Measurements from ENCODE around the gene TVP23C.
A peak's percentile ranks its signal among the peaks of the same experiment; 100 is the strongest.

TVP23C gene

GRCh38 chr17:15501793-15502192 lies 61.5 kb downstream of the TVP23C start:
- no peak for TF ChIP-seq RARB (CRISPR knock-in tag; IDR thresholded peaks at IDR 0.05)
- TF ChIP-seq PATZ1 (CRISPR knock-in tag; IDR thresholded peaks at IDR 0.05; ENCODE audit: borderline replicate concordance), result no peak
- TF ChIP-seq ARNTL (CRISPR knock-in tag; IDR thresholded peaks at IDR 0.05; ENCODE audit: borderline replicate concordance, low read depth), result no peak
- TF ChIP-seq ZNF8 (CRISPR knock-in tag; IDR thresholded peaks at IDR 0.05), result no peak
- TF ChIP-seq TOX (CRISPR knock-in tag; IDR thresholded peaks at IDR 0.05; ENCODE audit: borderline replicate concordance), result no peak
- no peak for TF ChIP-seq ZFP3 (CRISPR knock-in tag; IDR thresholded peaks at IDR 0.05)
- no peak for TF ChIP-seq BACH2 (CRISPR knock-in tag; IDR thresholded peaks at IDR 0.05; ENCODE audit: borderline replicate concordance)
- TF ChIP-seq ISL1 (CRISPR knock-in tag; IDR thresholded peaks at IDR 0.05), result no peak
- TF ChIP-seq CREB5 (CRISPR knock-in tag; IDR thresholded peaks at IDR 0.05; ENCODE audit: low read depth), result no peak
- no peak for TF ChIP-seq ZFP30 (CRISPR knock-in tag; IDR thresholded peaks at IDR 0.05)
- no peak for TF ChIP-seq CSRNP3 (CRISPR knock-in tag; IDR thresholded peaks at IDR 0.05)
- no peak for TF ChIP-seq ZNF565 (CRISPR knock-in tag; conservative IDR thresholded peaks at IDR 0.05; ENCODE audit: low read depth)
- no peak for TF ChIP-seq ZC3H10 (CRISPR knock-in tag; IDR thresholded peaks at IDR 0.05)
- no peak for TF ChIP-seq TSHZ2 (CRISPR knock-in tag; IDR thresholded peaks at IDR 0.05)
- TF ChIP-seq TCF4 (CRISPR knock-in tag; IDR thresholded peaks at IDR 0.05; ENCODE audit: borderline replicate concordance), result no peak
- TF ChIP-seq OSR1 (CRISPR knock-in tag; IDR thresholded peaks at IDR 0.05), result no peak

GRCh38 chr17:15501282-15501681 lies 62.0 kb downstream of the TVP23C start:
- no peak for ATAC-seq
- TF ChIP-seq TSHZ2 (CRISPR knock-in tag; IDR thresholded peaks at IDR 0.05) (no peak), ZNF565 (CRISPR knock-in tag; conservative IDR thresholded peaks at IDR 0.05; ENCODE audit: low read depth) (no peak)

More at GRCh38 chr17:15501793-15502192, 61.5 kb downstream of the TVP23C start:
- no peak for ATAC-seq

- TF ChIP-seq TOX (CRISPR knock-in tag; IDR thresholded peaks at IDR 0.05; ENCODE audit: borderline replicate concordance) (no peak), PATZ1 (CRISPR knock-in tag; IDR thresholded peaks at IDR 0.05; ENCODE audit: borderline replicate concordance) (no peak), GLIS3 (CRISPR knock-in tag; IDR thresholded peaks at IDR 0.05) (no peak)
- peak; percentile 75 for ATAC-seq
Observed at GRCh38 chr17:15498107-15498506, 65.2 kb downstream of the TVP23C start.

Data from SK-N-SH treated with all-trans-retinoic acid at 6 μM for 48 hours (cell line).